ENCODE results near the gene OFD1.

DNA sequence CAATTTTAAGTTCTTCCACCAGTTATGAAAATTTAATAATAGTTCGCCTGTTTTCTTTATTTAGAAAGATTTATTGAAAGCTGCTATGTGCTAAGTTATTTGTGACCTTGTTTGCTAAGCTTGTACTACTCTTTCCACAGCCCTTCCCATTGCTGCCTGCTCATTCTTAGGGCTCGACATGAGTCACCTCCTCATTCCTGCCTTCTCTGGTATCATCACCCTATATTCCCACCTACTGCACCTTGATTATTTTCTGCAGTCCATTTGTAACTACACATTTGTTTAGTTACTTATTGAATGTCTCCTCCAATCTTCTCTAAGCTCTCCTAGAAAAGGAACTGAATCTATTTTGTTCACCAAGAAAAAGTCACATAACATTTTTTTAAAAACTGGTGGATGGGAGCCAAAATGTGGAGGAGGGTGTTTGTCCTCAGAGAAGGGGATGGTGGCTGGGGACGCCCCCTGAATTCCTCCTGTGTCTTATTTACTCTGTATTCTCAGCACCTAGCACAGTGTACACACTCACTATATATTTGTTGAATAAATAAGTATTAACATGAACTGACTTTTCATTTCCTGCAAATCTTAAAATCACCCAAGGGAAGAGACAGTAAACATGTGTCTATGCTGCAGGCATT lies 49.3 kb upstream of the OFD1 start:
- TF ChIP-seq, protein P1, sequence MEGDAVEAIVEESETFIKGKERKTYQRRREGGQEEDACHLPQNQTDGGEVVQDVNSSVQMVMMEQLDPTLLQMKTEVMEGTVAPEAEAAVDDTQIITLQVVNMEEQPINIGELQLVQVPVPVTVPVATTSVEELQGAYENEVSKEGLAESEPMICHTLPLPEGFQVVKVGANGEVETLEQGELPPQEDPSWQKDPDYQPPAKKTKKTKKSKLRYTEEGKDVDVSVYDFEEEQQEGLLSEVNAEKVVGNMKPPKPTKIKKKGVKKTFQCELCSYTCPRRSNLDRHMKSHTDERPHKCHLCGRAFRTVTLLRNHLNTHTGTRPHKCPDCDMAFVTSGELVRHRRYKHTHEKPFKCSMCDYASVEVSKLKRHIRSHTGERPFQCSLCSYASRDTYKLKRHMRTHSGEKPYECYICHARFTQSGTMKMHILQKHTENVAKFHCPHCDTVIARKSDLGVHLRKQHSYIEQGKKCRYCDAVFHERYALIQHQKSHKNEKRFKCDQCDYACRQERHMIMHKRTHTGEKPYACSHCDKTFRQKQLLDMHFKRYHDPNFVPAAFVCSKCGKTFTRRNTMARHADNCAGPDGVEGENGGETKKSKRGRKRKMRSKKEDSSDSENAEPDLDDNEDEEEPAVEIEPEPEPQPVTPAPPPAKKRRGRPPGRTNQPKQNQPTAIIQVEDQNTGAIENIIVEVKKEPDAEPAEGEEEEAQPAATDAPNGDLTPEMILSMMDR (IDR thresholded peaks at IDR 0.05; ENCODE audit: borderline replicate concordance, extremely low read depth, low read length, poor library complexity, severe bottlenecking): no peak
- no peak for TF ChIP-seq EZH2 (IDR thresholded peaks at IDR 0.05; ENCODE audit: borderline replicate concordance, low read depth, low read length, severe bottlenecking)

All from DND-41 (cell line).